ENCODE results near the gene MYCBP.

The MYCBP gene

GRCh38 chr1:38826262-38826661 is 46.9 kb downstream of the MYCBP start:
- TF ChIP-seq SIN3A (IDR thresholded peaks at IDR 0.05; ENCODE audit: borderline replicate concordance, insufficient read depth, low read length): no peak
- TF ChIP-seq REST (IDR thresholded peaks at IDR 0.05; ENCODE audit: insufficient read depth in 1 of 2, low read depth in 2 of 2, low read length in 2 of 2): no peak
- TF ChIP-seq TAF1 (IDR thresholded peaks at IDR 0.05; ENCODE audit: borderline replicate concordance, insufficient read depth, low read length): no peak
- no peak for TF ChIP-seq FOXP2 (optimal IDR thresholded peaks at IDR 0.05; ENCODE audit: borderline replicate concordance, extremely low read depth, extremely low read length, insufficient read depth)
- no peak for TF ChIP-seq POLR2AphosphoS5 (IDR thresholded peaks at IDR 0.05; ENCODE audit: low read depth, low read length)

GRCh38 chr1:38820860-38821259 is 52.3 kb downstream of the MYCBP start:
- TF ChIP-seq REST (IDR thresholded peaks at IDR 0.05; ENCODE audit: insufficient read depth in 1 of 2, low read depth in 2 of 2, low read length in 2 of 2) (no peak), SIN3A (IDR thresholded peaks at IDR 0.05; ENCODE audit: borderline replicate concordance, insufficient read depth, low read length) (no peak), FOXP2 (optimal IDR thresholded peaks at IDR 0.05; ENCODE audit: borderline replicate concordance, extremely low read depth, extremely low read length, insufficient read depth) (no peak), POLR2AphosphoS5 (IDR thresholded peaks at IDR 0.05; ENCODE audit: low read depth, low read length) (no peak), TAF1 (IDR thresholded peaks at IDR 0.05; ENCODE audit: borderline replicate concordance, insufficient read depth, low read length) (no peak)

- no peak for TF ChIP-seq TAF1 (IDR thresholded peaks at IDR 0.05; ENCODE audit: borderline replicate concordance, insufficient read depth, low read length)
These were observed 53.6 kb downstream of the MYCBP start for GRCh38 chr1:38819516-38819915.

DNA sequence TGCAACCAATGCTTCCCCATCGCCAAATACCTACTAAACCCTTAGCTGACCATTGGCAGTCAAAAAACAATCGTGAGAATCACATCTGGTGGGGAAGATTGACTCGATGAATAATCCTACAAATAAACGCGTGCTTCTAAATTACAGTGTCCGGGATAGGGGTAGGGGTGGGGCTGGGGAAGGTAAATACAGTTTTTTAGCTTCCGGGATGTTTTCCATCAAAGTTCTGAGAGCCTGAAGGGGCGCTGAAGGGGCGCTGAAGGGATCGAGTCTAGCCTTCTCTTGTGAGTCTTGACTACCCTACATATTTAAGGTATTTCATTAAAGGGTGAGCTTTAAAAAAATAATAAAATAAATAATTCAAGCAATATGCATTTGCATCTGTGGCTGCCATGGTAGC is 54.1 kb downstream of the MYCBP start:
- TF ChIP-seq POLR2AphosphoS5 (IDR thresholded peaks at IDR 0.05; ENCODE audit: low read depth, low read length): no peak
- no peak for TF ChIP-seq REST (IDR thresholded peaks at IDR 0.05; ENCODE audit: insufficient read depth in 1 of 2, low read depth in 2 of 2, low read length in 2 of 2)
- no peak for TF ChIP-seq TAF1 (IDR thresholded peaks at IDR 0.05; ENCODE audit: borderline replicate concordance, insufficient read depth, low read length)
- TF ChIP-seq FOXP2 (optimal IDR thresholded peaks at IDR 0.05; ENCODE audit: borderline replicate concordance, extremely low read depth, extremely low read length, insufficient read depth): no peak
- TF ChIP-seq SIN3A (IDR thresholded peaks at IDR 0.05; ENCODE audit: borderline replicate concordance, insufficient read depth, low read length): no peak

GRCh38 chr1:38818175-38818976 is 54.8 kb downstream of the MYCBP start:
- TF ChIP-seq REST (IDR thresholded peaks at IDR 0.05; ENCODE audit: insufficient read depth in 1 of 2, low read depth in 2 of 2, low read length in 2 of 2) (no peak), TAF1 (IDR thresholded peaks at IDR 0.05; ENCODE audit: borderline replicate concordance, insufficient read depth, low read length) (no peak), POLR2AphosphoS5 (IDR thresholded peaks at IDR 0.05; ENCODE audit: low read depth, low read length) (no peak), FOXP2 (optimal IDR thresholded peaks at IDR 0.05; ENCODE audit: borderline replicate concordance, extremely low read depth, extremely low read length, insufficient read depth) (no peak), SIN3A (IDR thresholded peaks at IDR 0.05; ENCODE audit: borderline replicate concordance, insufficient read depth, low read length) (no peak)
